ENCODE results near the gene LYPD8.
"Not testable (repeated sequence)": the region's sequence is repeated elsewhere in the genome, so short reads cannot be mapped to it uniquely, and the experiment has no call there.

Gene LYPD8

GRCh38 chr1:248755517-248755916 is at the start of gene LYPD8:
Gene LYPD8 (minus strand): TSS chr1:248755759. CDS start chr1:248751081, 4,678 bp downstream.
- no peak for DNase-seq (ENCODE audit: low read depth in 2 of 2)

GRCh38 chr1:248804771-248805681 is 49.5 kb upstream of the LYPD8 start:
- no peak for DNase-seq (ENCODE audit: low read depth in 2 of 2)

GRCh38 chr1:248803501-248803900 is 47.9 kb upstream of the LYPD8 start:
- not testable (repeated sequence) for DNase-seq (ENCODE audit: low read depth in 2 of 2)

- no peak for DNase-seq (ENCODE audit: low read depth in 2 of 2)
These were observed 46.9 kb upstream of the LYPD8 start for GRCh38 chr1:248802454-248802853.

GRCh38 chr1:248800459-248800858 is 44.9 kb upstream of the LYPD8 start:
- no peak for DNase-seq (ENCODE audit: low read depth in 2 of 2)

- no peak for DNase-seq (ENCODE audit: low read depth in 2 of 2)
These were observed 43.2 kb upstream of the LYPD8 start for GRCh38 chr1:248798791-248799190.

- DNase-seq (ENCODE audit: low read depth in 2 of 2), result not testable (repeated sequence)
These were observed 39.1 kb upstream of the LYPD8 start for GRCh38 chr1:248794663-248795062.

GRCh38 chr1:248793592-248793991 is 38.0 kb upstream of the LYPD8 start:
- DNase-seq (ENCODE audit: low read depth in 2 of 2), result no peak

GRCh38 chr1:248792342-248792741 is 36.8 kb upstream of the LYPD8 start:
- DNase-seq (ENCODE audit: low read depth in 2 of 2), result no peak

- DNase-seq (ENCODE audit: low read depth in 2 of 2), result no peak
These were observed 35.5 kb upstream of the LYPD8 start for GRCh38 chr1:248791010-248791409.

- no peak for DNase-seq (ENCODE audit: low read depth in 2 of 2)
These were observed 34.9 kb upstream of the LYPD8 start for GRCh38 chr1:248790456-248790855.

GRCh38 chr1:248789337-248789736 is 33.8 kb upstream of the LYPD8 start:
- DNase-seq (ENCODE audit: low read depth in 2 of 2), result not testable (repeated sequence)

GRCh38 chr1:248788327-248788726 is 32.8 kb upstream of the LYPD8 start:
- DNase-seq (ENCODE audit: low read depth in 2 of 2), result no peak

- DNase-seq (ENCODE audit: low read depth in 2 of 2), result no peak
These were observed 31.9 kb upstream of the LYPD8 start for GRCh38 chr1:248787430-248787829.

GRCh38 chr1:248786156-248786555 is 30.6 kb upstream of the LYPD8 start:
- DNase-seq (ENCODE audit: low read depth in 2 of 2), result no peak

GRCh38 chr1:248783367-248783766 is 27.8 kb upstream of the LYPD8 start:
- no peak for DNase-seq (ENCODE audit: low read depth in 2 of 2)

- no peak for DNase-seq (ENCODE audit: low read depth in 2 of 2)
These were observed 27.0 kb upstream of the LYPD8 start for GRCh38 chr1:248782416-248783141.

GRCh38 chr1:248779350-248779749 is 23.8 kb upstream of the LYPD8 start:
- DNase-seq (ENCODE audit: low read depth in 2 of 2), result no peak

- no peak for DNase-seq (ENCODE audit: low read depth in 2 of 2)
These were observed 23.3 kb upstream of the LYPD8 start for GRCh38 chr1:248778906-248779305.

- no peak for DNase-seq (ENCODE audit: low read depth in 2 of 2)
These were observed 21.4 kb upstream of the LYPD8 start for GRCh38 chr1:248776991-248777390.

- no peak for DNase-seq (ENCODE audit: low read depth in 2 of 2)
These were observed 19.9 kb upstream of the LYPD8 start for GRCh38 chr1:248775441-248775840.

GRCh38 chr1:248759644-248760043 is 4.1 kb upstream of the LYPD8 start:
- no peak for DNase-seq (ENCODE audit: low read depth in 2 of 2)

GRCh38 chr1:248758352-248758751 is 2.8 kb upstream of the LYPD8 start:
- no peak for DNase-seq (ENCODE audit: low read depth in 2 of 2)

Measured in fibroblast of skin of left biceps (primary cell).